Mononuclear cell (primary cell): ENCODE data around the gene TTL. TPM values are rescaled to one million over a fixed set of nuclear protein-coding genes. Genes with fewer than 3 reads are reported as not detected.

Experiments used
- H3K27me3 ChIP-seq: 2 replicates; pipeline ENCODE4 v1.6.0; 2011; ENCODE audit warnings: low read length, control low read depth; ENCODE audit not compliant: insufficient read depth
- H3K4me1 ChIP-seq: 2 replicates; pipeline ENCODE4 v1.5.1; 2011; ENCODE audit warnings: mild to moderate bottlenecking, low read length, control low read depth; ENCODE audit not compliant: insufficient read depth
- H3K4me3 ChIP-seq: 2 replicates; pipeline ENCODE4 v1.5.1; 2011; ENCODE audit warnings: mild to moderate bottlenecking, low read length, moderate library complexity
- H3K9me3 ChIP-seq: 2 replicates; pipeline ENCODE4 v1.5.1; 2011; ENCODE audit warnings: low read depth, mild to moderate bottlenecking, control low read depth, low read length
- total RNA-seq: library from RNA; depleted of rRNA; stranded (reverse); fragments of >200 nt; gene quantifications from one replicate; pipeline ENCODE4 v1.2.3, GENCODE V29; 2012

TTL gene
- total RNA-seq, 1 donor, result 11.0 TPM

DNA sequence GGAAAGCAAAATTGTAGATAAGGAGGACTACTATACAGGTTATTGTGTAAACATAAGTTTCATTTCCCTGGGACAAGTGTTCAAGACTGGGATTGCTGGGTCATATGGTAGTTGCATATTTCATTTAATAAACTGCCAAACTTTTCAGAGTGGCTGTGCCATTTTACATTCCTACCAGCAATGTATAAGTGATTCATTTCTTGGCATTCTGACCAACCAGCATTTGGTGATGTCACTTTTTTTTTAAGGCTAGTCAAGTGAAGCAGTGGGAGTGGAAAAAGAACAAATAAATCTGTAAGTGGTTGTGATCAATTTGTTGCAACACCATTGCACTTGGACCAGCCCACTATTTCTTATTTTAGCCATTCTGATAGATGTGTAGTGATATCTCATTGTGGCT, 97.3 kb downstream of the TTL start:
- H3K4me1 ChIP-seq, result peaks cover 14% of the 10 kb centered on the region
- no peaks in the 10 kb centered on the region for H3K9me3 ChIP-seq
- H3K4me3 ChIP-seq, result no peak overlapping the region
- H3K27me3 ChIP-seq, result no peaks in the 10 kb centered on the region

GRCh38 chr2:112580084-112580483, 98.1 kb downstream of the TTL start:
- no peaks in the 10 kb centered on the region for H3K9me3 ChIP-seq
- H3K4me3 ChIP-seq, result no peak overlapping the region
- H3K4me1 ChIP-seq, result peaks cover 19% of the 10 kb centered on the region
- H3K27me3 ChIP-seq, result no peaks in the 10 kb centered on the region

- Histone ChIP-seq H3K27me3 (no peaks in the 10 kb centered on the region), H3K4me1 (peaks cover 29% of the 10 kb centered on the region), H3K9me3 (no peaks in the 10 kb centered on the region)
These were observed 100.4 kb downstream of the TTL start for GRCh38 chr2:112582314-112582746.

GRCh38 chr2:112583497-112584133, 101.7 kb downstream of the TTL start:
- Histone ChIP-seq H3K9me3 (no peaks in the 10 kb centered on the region), H3K4me3 (peak overlapping the region; percentile 72), H3K4me1 (peaks cover 29% of the 10 kb centered on the region), H3K27me3 (no peaks in the 10 kb centered on the region)

More at GRCh38 chr2:112582314-112582746, 100.4 kb downstream of the TTL start:
- no peak overlapping the region for H3K4me3 ChIP-seq

- no peaks in the 10 kb centered on the region for H3K9me3 ChIP-seq
- no peaks in the 10 kb centered on the region for H3K27me3 ChIP-seq
- peak within 1 kb of the TSS; percentile 72 for H3K4me3 ChIP-seq
- H3K4me1 ChIP-seq, result peaks cover 29% of the 10 kb centered on the region
These were observed 102.4 kb downstream of the TTL start, which contains the start of gene CHCHD5 for GRCh38 chr2:112584134-112584890. CHCHD5 (plus strand) TSS chr2:112584609; CDS start chr2:112584648, 39 bp downstream.

GRCh38 chr2:112584891-112585250, 102.9 kb downstream of the TTL start:
- Histone ChIP-seq H3K9me3 (no peaks in the 10 kb centered on the region), H3K4me1 (peaks cover 29% of the 10 kb centered on the region), H3K4me3 (peak overlapping the region; percentile 72), H3K27me3 (no peaks in the 10 kb centered on the region)

GRCh38 chr2:112585400-112585799, 103.4 kb downstream of the TTL start:
- peaks cover 29% of the 10 kb centered on the region for H3K4me1 ChIP-seq
- H3K9me3 ChIP-seq, result no peaks in the 10 kb centered on the region
- peak overlapping the region; percentile 72 for H3K4me3 ChIP-seq
- no peaks in the 10 kb centered on the region for H3K27me3 ChIP-seq

GRCh38 chr2:112585873-112586464, 104.0 kb downstream of the TTL start:
- H3K27me3 ChIP-seq, result no peaks in the 10 kb centered on the region
- H3K4me1 ChIP-seq, result peaks cover 29% of the 10 kb centered on the region

DNA sequence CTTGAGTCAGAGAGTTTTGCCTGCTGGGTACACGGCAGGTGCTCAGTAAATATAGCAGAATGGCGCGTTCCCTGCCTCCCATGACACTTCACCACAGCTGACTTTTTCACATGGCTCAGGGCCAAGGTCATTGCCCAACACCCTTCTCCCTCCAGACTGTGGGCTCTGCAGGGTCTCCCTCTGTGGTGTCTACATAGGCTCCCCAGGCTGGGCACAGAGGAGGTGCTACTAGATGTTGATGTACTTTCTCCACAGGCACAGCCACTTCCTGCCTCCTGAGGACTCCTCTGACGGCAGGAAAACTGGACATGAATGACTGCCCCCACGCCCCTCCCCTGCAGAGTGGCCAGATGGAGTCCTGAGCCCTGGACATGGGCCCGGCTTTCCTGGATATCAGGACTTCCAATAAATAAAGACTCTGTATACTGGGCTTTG, 106.7 kb downstream of the TTL start:
- peaks cover 20% of the 10 kb centered on the region for H3K4me1 ChIP-seq
- no peaks in the 10 kb centered on the region for H3K9me3 ChIP-seq
- H3K27me3 ChIP-seq, result no peaks in the 10 kb centered on the region
- no peak overlapping the region for H3K4me3 ChIP-seq

More at GRCh38 chr2:112585873-112586464, 104.0 kb downstream of the TTL start:
- Histone ChIP-seq H3K9me3 (no peaks in the 10 kb centered on the region), H3K4me3 (no peak overlapping the region)

Other genes starting within 250 kb of the TTL start
- 24.8 TPM for gene ZC3H8, start 227.1 kb upstream of the TTL start, total RNA-seq
- gene ZC3H6, start 206.6 kb upstream of the TTL start, total RNA-seq, result 10.2 TPM
- gene RGPD8, start 48.5 kb upstream of the TTL start, total RNA-seq, result 96.6 TPM
- gene POLR1B, start 60.3 kb downstream of the TTL start, total RNA-seq, result 8.2 TPM
- 4.6 TPM for gene CHCHD5, start 102.5 kb downstream of the TTL start, total RNA-seq
- gene SLC20A1, start 163.8 kb downstream of the TTL start, total RNA-seq, result 77.2 TPM
- not detected for gene NT5DC4, start 238.9 kb downstream of the TTL start, total RNA-seq